ENCODE data around the gene FCGBP. TPM values are rescaled to one million over a fixed set of nuclear protein-coding genes. Genes with fewer than 3 reads are reported as not detected.

FCGBP gene
- total and polyA plus RNA-seq, 2 of the 4 experiments (the other 2 are of a cell fraction), result under 0.01 to 0.03 TPM

DNA sequence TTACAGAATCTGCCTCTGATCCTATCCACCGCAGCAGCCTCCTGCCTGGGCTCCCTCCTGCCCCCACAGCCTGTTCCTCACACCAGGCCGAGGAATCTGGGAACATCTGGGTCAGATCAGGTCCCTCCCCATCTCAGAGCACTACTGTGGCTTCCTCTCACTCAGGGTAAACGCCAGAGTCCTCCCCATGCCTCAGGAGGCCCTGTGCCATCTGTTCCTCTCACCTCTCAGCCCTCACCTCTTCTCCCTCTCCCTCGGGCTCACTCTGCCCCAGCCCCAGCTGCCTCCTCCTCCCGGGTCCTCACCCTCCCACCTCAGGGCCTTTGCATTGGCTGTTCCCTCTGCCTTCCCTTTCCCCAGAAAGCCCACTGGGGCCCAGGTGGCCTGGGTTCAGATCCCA lies 18.2 kb downstream of the FCGBP start:
- Histone ChIP-seq H3K4me3 (ENCODE audit: insufficient read depth, low read depth, low read length) (no peak overlapping the region), H3K23ac (ENCODE audit: low read depth, low read length) (no peak overlapping the region), H2BK15ac (ENCODE audit: low read depth, low read length) (no peak overlapping the region), H3K36me3 (ENCODE audit: control insufficient read depth, insufficient read depth, low read length) (no peaks in the 10 kb centered on the region), H4K20me1 (ENCODE audit: insufficient read depth, low read length) (no peaks in the 10 kb centered on the region), H3K4ac (ENCODE audit: low read depth, low read length) (no peak overlapping the region), H3K79me1 (ENCODE audit: low read depth in 1 of 2, low read length in 2 of 2) (no peaks in the 10 kb centered on the region), H2BK120ac (ENCODE audit: low read depth, low read length) (no peak overlapping the region), H3K56ac (ENCODE audit: extremely low read depth, insufficient read depth, low read length) (no peak overlapping the region), H3K9me1 (ENCODE audit: insufficient read depth, low read length) (no peaks in the 10 kb centered on the region), H3K18ac (ENCODE audit: low read depth, low read length) (no peak overlapping the region), H3K14ac (replicated peaks; ENCODE audit: low read depth, low read length) (no peak overlapping the region), H4K5ac (ENCODE audit: low read depth, low read length) (no peak overlapping the region), H4K8ac (ENCODE audit: low read depth in 2 of 2, low read length in 2 of 2) (no peak overlapping the region), H3K9me3 (ENCODE audit: control insufficient read depth, insufficient read depth, low read length) (no peaks in the 10 kb centered on the region), H3K27ac (ENCODE audit: insufficient read depth, low read length) (no peak overlapping the region), H3K27me3 (ENCODE audit: control insufficient read depth, insufficient read depth, low read length) (peaks cover 3% of the 10 kb centered on the region; the same call in 1 of the 2 replicates), H2BK5ac (ENCODE audit: low read depth, low read length, poor library complexity, severe bottlenecking) (no peak overlapping the region), H2AK9ac (replicated peaks; ENCODE audit: low read depth, low read length, poor library complexity) (no peak overlapping the region), H2AK5ac (ENCODE audit: low read depth, low read length) (no peak overlapping the region), H3K9ac (ENCODE audit: low read depth, low read length) (no peak overlapping the region), H3K4me2 (ENCODE audit: low read depth, low read length) (no peak overlapping the region), H2BK20ac (ENCODE audit: low read depth, low read length) (no peak overlapping the region), H4K91ac (ENCODE audit: insufficient read depth, low read depth, low read length) (no peak overlapping the region), H3K4me1 (ENCODE audit: control insufficient read depth, insufficient read depth, low read length) (no peaks in the 10 kb centered on the region), H2AFZ (replicated peaks; ENCODE audit: low read length, poor library complexity) (no peak overlapping the region)
- no TSS peak for BruUV-seq (replicated peaks)
- no peak for TF ChIP-seq MXI1 (IDR thresholded peaks at IDR 0.05; ENCODE audit: borderline replicate concordance, low read depth, low read length)
- TF ChIP-seq, protein P1, sequence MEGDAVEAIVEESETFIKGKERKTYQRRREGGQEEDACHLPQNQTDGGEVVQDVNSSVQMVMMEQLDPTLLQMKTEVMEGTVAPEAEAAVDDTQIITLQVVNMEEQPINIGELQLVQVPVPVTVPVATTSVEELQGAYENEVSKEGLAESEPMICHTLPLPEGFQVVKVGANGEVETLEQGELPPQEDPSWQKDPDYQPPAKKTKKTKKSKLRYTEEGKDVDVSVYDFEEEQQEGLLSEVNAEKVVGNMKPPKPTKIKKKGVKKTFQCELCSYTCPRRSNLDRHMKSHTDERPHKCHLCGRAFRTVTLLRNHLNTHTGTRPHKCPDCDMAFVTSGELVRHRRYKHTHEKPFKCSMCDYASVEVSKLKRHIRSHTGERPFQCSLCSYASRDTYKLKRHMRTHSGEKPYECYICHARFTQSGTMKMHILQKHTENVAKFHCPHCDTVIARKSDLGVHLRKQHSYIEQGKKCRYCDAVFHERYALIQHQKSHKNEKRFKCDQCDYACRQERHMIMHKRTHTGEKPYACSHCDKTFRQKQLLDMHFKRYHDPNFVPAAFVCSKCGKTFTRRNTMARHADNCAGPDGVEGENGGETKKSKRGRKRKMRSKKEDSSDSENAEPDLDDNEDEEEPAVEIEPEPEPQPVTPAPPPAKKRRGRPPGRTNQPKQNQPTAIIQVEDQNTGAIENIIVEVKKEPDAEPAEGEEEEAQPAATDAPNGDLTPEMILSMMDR (conservative IDR thresholded peaks at IDR 0.05; ENCODE audit: low read depth, low read length), result no peak
- no peak for TF ChIP-seq RFX5 (IDR thresholded peaks at IDR 0.05; ENCODE audit: low read depth, low read length)
- no peak for TF ChIP-seq BHLHE40 (IDR thresholded peaks at IDR 0.05; ENCODE audit: low read depth, low read length)
- TF ChIP-seq NFE2L2 (IDR thresholded peaks at IDR 0.05; ENCODE audit: low read depth, low read length), result no peak
- no peak for TF ChIP-seq MAFK (IDR thresholded peaks at IDR 0.05; ENCODE audit: low read depth, low read length)
- TF ChIP-seq SMC3 (IDR thresholded peaks at IDR 0.05; ENCODE audit: low read depth, low read length), result no peak
- no peak for TF ChIP-seq RAD21 (IDR thresholded peaks at IDR 0.05; ENCODE audit: low read length)
- TF ChIP-seq, protein P2, sequence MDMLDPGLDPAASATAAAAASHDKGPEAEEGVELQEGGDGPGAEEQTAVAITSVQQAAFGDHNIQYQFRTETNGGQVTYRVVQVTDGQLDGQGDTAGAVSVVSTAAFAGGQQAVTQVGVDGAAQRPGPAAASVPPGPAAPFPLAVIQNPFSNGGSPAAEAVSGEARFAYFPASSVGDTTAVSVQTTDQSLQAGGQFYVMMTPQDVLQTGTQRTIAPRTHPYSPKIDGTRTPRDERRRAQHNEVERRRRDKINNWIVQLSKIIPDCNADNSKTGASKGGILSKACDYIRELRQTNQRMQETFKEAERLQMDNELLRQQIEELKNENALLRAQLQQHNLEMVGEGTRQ (IDR thresholded peaks at IDR 0.05; ENCODE audit: low read depth, low read length), result no peak
- no peak for TF ChIP-seq RCOR1 (IDR thresholded peaks at IDR 0.05; ENCODE audit: insufficient replicate concordance, low read length)
- TF ChIP-seq MAZ (IDR thresholded peaks at IDR 0.05; ENCODE audit: borderline replicate concordance, low read depth, low read length), result no peak
- TF ChIP-seq CEBPB (IDR thresholded peaks at IDR 0.05; ENCODE audit: low read depth, low read length), result no peak
- TF ChIP-seq CHD1 (IDR thresholded peaks at IDR 0.05; ENCODE audit: low read depth, low read length), result no peak
- TF ChIP-seq, protein P3, sequence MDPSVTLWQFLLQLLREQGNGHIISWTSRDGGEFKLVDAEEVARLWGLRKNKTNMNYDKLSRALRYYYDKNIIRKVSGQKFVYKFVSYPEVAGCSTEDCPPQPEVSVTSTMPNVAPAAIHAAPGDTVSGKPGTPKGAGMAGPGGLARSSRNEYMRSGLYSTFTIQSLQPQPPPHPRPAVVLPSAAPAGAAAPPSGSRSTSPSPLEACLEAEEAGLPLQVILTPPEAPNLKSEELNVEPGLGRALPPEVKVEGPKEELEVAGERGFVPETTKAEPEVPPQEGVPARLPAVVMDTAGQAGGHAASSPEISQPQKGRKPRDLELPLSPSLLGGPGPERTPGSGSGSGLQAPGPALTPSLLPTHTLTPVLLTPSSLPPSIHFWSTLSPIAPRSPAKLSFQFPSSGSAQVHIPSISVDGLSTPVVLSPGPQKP (IDR thresholded peaks at IDR 0.05; ENCODE audit: borderline replicate concordance, low read depth, low read length), result no peak
- ChIA-PET POLR2A (ENCODE audit: unreplicated experiment) (no interaction called here), CTCF (no interaction called here)
- in situ Hi-C loops (cut with MboI; ENCODE audit: low sequenced_read_pairs) (no loop called here), dilution Hi-C loops (cut with HindIII; ENCODE audit: low sequenced_read_pairs, unreplicated experiment) (no loop called here), intact Hi-C loops (cut with micrococcal nuclease) (no loop called here)
- WGBS, 2 experiments (ENCODE audit: extremely low coverage in 2 of 2, insufficient read length in 1 of 2), result 80% methylated on average over 1 of the region's 5 CpGs; no CpG with 5 or more reads in 1 of the 2 experiments
- DNase-seq (no peak), ATAC-seq (ENCODE audit: low read depth) (no peak)

Data from IMR-90 (cell line).